NCI-H187 (cell line): ENCODE measurements around the gene SEZ6L2.
A peak's percentile ranks its signal among the peaks of the same experiment; 100 is the strongest.
"Not testable (repeated sequence)": the region's sequence is repeated elsewhere in the genome, so short reads cannot be mapped to it uniquely, and the experiment has no call there.

Experiments
- DNase-seq, 2 experiments: peaks; one replicate each; lab custom pipeline; 2025; lab: John Stamatoyannopoulos, UW

SEZ6L2 gene

DNA sequence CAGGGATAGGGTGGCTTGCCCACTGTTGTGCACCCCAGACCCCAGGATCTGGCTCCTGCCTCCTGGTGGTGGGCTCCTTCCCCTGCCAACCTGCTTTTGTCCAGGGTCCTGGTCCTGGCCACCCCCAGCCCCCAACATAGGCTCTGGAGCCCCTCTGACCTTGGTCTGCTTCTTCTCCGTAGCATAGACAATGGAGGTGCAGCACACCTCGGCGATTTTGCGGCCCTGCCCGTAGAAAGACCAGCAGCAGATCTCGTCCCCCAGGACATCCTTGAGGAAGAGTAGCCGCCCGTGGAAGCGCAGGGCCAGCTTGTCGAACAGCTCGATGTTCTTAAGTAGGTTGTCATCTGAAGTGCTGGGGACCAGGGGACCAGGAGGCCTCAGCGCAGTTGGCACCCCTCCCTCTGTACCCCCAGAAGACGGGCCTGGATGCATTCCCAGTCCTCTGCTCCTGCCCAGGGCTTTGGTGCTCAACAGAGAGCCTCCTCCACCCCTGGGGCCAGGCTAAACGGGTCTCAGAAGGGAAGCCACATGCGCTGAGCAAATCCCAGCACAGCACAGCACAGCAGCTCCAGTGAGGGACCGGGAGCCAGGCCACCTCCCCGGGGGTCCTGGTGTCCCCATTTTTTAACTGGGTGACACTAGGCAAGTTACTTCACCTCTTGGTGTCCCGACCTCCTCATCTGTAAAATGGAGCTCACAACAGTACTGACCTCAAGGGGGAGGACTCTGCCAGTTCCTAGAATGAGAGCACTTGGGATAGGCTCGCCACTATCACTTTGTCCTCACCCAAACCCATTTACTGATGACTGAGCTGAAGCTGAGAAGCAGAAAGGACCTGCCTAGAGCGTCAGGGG is 11.7 kb upstream of the SEZ6L2 start:
- DNase-seq: no peak

DNA sequence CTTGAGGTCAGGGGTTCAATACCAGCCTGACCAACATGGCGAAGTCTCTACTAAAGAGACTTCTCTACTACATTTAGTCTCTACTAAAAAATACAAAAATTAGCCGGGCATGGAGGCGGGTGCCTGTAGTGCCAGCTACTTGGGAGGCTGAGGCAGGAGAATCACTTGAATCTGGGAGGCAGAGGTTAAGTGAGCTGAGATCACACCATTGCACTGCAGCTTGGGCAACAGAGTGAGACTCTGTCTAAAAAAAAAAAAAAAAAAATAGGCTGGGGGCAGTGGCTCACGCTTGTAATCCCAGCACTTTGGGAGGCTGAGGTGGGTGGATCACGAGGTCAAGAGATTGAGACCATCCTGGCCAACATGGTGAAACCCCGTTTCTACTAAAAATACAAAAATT is 10.5 kb upstream of the SEZ6L2 start:
- not testable (repeated sequence) for DNase-seq

DNA sequence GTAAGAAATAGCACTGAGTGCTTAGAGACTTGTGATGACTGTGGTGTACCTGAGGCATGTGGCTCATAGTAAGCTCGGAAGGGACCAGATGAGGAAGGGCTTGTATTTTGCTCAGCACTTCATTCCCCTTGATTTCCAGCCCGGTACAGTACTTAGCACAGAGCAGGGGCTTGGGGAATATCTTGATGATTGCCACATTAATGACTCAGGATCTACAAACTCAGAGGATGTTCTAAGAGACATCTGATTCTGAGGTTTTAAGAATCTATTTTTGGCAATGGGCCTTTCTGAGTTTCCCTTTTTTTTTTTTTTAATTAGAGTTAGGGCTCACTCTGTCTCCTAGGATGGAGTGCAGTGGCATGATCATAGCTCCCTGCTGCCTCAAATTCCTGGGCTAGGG is 10.0 kb upstream of the SEZ6L2 start:
- no peak for DNase-seq

GRCh38 chr16:29908719-29909220 is 9.4 kb upstream of the SEZ6L2 start:
- no peak for DNase-seq

DNA sequence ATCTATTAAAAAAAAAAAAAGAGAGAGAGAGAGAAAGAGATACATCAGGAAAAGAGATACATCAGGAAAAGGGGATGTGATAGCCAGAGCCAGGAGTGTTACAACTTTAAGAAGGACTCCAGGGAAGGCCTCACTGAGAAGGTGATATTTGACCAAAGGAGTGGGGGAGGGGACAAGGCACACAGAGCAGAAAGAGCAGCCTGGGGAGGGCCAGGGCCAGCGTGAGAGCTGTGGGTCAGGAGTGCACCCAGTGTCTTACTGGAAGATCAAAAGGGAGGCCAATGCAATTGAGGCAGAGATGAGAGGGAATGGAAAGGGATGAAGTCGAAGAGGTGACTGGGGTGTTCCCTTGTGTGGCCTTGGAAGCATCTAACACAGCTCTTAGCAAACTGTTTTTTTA is 8.6 kb upstream of the SEZ6L2 start:
- DNase-seq: no peak

- DNase-seq: no peak
Observed at GRCh38 chr16:29906520-29907244, 7.3 kb upstream of the SEZ6L2 start.

- no peak for DNase-seq
Observed at GRCh38 chr16:29905668-29906067, 6.3 kb upstream of the SEZ6L2 start.

DNA sequence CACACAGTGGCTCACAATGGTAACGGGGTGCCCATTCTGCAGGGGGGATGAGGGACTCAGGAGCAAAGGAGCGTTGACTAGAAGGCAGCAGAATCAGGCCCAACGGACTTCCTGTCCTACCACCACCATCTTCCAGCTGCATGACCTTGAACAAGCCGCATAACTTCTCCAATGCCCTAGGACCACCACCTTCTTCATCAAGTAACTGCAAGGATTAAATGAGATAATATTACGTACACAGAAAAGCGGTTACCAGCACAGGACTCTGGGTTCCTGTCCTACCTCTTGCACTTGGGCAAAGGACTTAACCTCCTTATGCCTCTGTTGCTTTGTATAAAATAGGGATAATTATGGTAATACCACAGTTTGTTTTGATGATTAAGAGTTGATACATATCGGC is 5.6 kb upstream of the SEZ6L2 start:
- DNase-seq: no peak

DNA sequence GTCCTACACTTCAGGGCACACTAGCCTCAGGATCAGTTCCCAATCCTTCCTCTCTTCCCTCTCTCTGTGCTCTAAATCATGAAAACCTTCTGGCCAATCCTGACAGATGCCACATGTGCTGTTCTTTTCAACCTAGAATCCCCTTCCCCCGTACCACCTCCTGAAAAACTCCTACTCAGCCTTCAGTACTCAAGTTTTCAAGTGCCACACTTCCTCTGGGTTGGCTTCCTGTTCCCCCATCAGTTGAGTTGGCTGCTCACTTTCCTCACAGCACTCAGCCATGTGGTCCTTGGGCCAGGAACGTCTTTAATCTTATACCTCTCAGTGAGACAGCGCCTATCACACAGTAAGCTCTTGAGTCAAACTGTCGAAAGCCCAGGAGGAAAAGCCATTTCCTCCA is 4.2 kb upstream of the SEZ6L2 start:
- no peak for DNase-seq

- no peak for DNase-seq
Observed at GRCh38 chr16:29901607-29901945, 2.2 kb upstream of the SEZ6L2 start.

- no peak for DNase-seq
Observed at GRCh38 chr16:29900888-29901606, 1.7 kb upstream of the SEZ6L2 start.

- DNase-seq: no peak
Observed at GRCh38 chr16:29900102-29900887, 945 bp upstream of the SEZ6L2 start, which contains the start of gene ASPHD1. TSS of gene ASPHD1 (plus strand) at chr16:29900488. CDS start at chr16:29900972, 484 bp downstream.

DNA sequence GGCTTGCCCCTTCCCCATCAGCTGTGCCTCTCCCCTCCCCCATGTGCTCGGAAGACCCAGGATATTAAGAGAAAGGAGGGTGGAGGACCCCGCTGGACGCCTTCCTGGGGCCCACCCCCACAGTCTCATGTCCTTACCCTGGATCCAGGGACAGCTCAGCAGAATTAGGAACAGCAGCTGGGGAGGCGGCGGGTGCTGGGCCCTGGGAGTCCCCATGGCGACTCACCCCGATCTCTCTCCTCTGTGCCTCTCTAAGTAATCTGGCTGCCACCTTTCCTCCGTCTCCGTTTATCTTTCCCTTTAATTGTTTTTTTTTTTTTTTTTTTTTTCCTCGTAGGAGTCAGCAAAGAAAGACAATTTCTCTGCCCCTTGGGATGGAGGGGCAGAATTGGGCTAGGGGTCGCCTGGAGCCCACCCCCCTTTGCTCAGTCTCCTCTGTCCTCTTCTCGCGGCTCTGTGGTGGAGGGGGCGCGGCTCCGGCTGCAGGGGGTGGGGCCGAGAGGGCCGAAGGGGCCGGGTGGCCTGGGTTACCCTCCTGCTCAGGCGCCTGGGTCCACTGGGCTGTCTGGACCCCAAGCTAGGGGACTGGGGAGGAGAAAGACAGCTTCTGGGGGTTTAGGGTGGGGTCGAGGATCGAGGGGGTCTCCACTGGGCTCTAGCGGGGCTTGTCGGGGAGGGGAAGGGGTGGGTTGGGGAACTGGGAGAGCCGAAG is 390 bp downstream of the SEZ6L2 start:
- peak in 1 of 2 experiments; percentile 15 for DNase-seq

DNA sequence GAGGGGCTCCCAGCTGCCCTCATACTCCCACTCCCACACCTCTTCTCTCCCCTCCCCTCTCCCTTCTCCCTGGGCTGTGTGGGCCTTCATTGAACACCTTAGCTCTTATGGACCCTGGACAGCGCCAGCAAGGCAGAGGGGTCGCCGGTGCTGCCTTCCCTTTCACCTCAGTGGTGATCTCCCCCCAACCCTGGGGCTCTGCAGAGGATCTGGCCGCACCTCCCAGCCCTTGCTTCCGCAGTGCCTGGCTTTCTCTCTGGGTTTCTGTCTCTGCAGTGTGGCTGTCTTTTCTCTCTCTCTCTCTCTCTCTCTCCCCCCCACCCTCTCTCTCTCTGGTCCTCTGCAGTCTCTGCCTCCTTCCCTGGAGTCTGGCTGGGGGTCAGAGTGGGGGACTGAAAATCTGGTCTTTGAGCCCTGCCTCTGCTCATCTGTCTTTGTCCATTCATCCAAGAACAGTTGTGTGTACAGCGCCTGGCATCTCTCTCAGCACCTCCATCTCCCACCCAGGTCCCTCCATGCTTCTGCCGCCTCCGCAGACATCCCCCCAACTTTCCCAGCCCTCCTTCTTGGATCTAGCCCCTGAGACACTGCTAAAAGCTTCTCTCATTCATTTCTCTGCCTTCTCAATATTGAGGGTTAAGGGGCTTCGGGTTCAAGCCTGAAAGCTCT is 1.1 kb downstream of the SEZ6L2 start:
- no peak for DNase-seq

GRCh38 chr16:29897333-29897732 is 2.0 kb downstream of the SEZ6L2 start:
- DNase-seq: no peak

DNA sequence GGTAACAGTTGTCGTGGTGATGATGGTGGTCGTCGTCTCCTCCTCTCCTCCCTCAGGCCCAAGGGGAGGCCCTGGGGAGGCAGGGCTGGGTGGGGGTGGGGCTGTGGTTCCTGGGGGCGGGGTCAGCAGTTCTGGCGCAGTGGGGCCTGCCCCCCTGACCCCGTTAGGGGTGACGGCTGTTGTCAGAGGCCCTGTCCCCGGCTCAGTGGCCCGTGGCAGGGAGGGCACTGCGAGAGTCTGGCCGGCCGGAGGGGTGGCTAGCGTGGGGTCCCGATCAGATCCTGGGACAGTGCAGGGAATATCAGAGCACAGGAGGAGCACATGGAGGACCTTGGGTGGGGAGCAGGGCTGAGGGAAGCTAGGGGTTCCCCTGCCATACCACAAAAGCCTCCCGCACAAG is 2.5 kb downstream of the SEZ6L2 start:
- no peak for DNase-seq

DNA sequence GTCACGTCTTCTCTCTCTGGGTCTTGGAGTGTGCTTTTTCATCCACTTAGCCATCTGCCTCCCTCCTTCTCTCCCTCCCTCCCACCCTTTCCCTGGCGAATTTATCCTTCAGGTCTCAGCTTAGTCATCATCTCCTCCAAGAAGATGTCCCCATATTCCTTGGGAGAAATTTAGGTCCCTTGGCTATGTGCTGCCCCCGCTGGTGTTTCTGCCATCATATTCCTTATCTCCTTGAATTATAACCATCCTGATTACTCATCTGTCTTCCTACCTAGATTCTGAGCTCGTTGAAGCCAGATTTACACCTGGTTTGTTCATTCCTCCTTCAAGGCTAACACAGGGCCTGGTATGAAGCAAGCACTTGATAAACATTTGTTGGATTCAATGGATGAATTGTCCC is 5.0 kb downstream of the SEZ6L2 start:
- no peak for DNase-seq

- DNase-seq: no peak
Observed at GRCh38 chr16:29893553-29893952, 5.8 kb downstream of the SEZ6L2 start.

- DNase-seq: no peak
Observed at GRCh38 chr16:29892458-29892813, 6.9 kb downstream of the SEZ6L2 start.
